GM21360 (cell line): ENCODE measurements around the gene PDE11A.
"Not testable (repeated sequence)": the region's sequence is repeated elsewhere in the genome, so short reads cannot be mapped to it uniquely, and the experiment has no call there.

Experiments
- ATAC-seq: cut with Tn5 transposase; IDR thresholded peaks from one replicate; pipeline ENCODE4 v1.9.1; 2021; ENCODE audit warnings: mild to moderate bottlenecking, moderate library complexity; ENCODE audit not compliant: unreplicated experiment

Gene PDE11A

GRCh38 chr2:178072383-178073301 is at the start of gene PDE11A:
Gene PDE11A, minus strand, starts transcription at chr2:178072777. Its CDS starts 340 bp downstream, at chr2:178072437.
- no peak for ATAC-seq

- ATAC-seq: no peak
Measured at GRCh38 chr2:178119179-178119922, 46.8 kb upstream of the PDE11A start.

GRCh38 chr2:178117725-178118124 is 45.1 kb upstream of the PDE11A start:
- no peak for ATAC-seq

- no peak for ATAC-seq
Measured at GRCh38 chr2:178115271-178115670, 42.7 kb upstream of the PDE11A start.

GRCh38 chr2:178114462-178114861 is 41.9 kb upstream of the PDE11A start:
- peak; percentile 38 for ATAC-seq

DNA sequence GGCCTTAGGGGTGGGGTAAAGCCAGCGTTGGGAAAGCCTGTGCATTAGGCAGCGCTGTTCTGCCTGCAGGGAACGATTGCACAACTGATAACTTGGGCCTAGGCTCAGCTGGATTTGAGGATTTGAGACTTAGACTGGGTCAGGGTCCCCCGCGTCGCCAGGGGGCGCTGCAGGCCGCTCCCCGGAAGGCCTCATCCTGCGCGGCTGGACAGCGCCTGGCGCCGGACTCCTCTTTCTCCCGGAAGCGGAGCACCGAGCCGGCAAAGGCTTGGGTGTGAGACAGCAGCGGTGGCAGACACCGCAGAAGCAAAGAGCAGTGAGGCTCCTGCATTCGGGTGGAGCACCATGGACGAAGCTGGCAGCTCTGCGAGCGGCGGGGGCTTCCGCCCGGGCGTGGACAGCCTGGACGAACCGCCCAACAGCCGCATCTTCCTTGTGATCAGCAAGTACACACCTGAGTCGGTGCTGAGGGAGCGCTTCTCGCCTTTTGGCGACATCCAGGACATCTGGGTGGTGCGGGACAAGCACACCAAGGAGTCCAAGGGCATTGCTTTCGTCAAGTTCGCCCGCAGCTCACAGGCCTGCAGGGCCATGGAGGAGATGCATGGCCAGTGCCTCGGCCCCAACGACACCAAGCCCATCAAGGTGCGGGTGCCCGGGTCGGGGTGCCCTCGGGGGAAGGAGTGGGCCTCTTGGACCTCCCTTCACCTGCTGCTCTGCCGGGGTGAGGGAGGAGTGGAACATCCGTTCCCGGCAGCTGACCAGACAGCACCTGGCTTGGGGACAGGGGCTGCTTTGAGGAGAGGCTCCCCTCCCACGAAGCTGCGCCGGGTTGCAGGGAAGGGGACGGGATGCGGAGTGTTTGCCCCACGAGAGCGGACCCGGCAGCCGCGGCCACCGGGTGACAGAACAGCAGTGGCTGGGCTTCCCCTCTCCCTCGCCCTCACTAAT is 39.9 kb upstream of the PDE11A start, which contains the start of gene RBM45:
Gene RBM45, plus strand, starts transcription at position 236 of the 951 bp plus-strand sequence. Its CDS starts 110 bp downstream, at position 346.
- ATAC-seq: peak; percentile 89

- no peak for ATAC-seq
Measured at GRCh38 chr2:178111743-178112142, 39.2 kb upstream of the PDE11A start.

- ATAC-seq: no peak
Measured at GRCh38 chr2:178110681-178111080, 38.1 kb upstream of the PDE11A start.

- no peak for ATAC-seq
Measured at GRCh38 chr2:178109813-178110212, 37.2 kb upstream of the PDE11A start.

DNA sequence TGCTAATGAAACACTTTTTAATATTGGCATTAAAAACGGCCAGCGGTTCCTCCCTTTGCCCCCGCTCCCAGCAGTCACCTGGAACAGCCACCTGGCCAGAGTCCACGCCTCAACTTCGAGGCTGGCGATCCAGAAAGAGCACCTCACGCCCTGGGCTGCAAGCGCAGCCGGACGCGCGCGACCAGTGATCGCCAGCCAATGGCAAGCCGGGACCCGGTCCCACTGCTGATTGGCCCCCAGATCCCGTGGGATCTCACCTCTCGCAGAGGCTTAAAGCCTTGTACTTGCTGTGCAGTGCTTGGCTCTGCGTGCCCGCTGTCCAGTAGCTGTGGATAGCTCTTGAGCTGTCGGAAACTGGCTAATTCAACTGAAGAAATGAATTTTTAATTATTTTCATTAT is 35.6 kb upstream of the PDE11A start:
- ATAC-seq: no peak

GRCh38 chr2:178106053-178106452 is 33.5 kb upstream of the PDE11A start:
- no peak for ATAC-seq

- no peak for ATAC-seq
Measured at GRCh38 chr2:178105566-178105965, 33.0 kb upstream of the PDE11A start.

- ATAC-seq: no peak
Measured at GRCh38 chr2:178101321-178102079, 28.9 kb upstream of the PDE11A start.

DNA sequence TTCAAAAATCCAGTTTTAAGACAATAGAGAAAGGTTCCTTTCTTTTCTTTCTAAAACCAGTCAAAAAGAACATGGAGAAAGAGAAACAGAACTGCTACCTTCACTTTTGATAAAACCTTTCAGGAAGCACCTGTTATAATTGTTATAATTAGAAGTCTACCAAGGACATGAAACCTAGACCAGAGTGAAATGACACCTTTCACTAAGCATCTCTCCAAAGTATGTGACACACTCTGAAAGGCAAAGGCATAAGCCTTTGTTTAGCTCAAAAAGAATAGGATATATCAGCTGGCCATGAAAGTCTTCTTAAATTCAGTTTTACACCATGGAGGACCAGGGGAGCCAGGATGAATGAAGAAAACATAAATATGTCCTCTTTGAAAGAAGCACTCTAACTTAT is 20.9 kb upstream of the PDE11A start:
- ATAC-seq: no peak

DNA sequence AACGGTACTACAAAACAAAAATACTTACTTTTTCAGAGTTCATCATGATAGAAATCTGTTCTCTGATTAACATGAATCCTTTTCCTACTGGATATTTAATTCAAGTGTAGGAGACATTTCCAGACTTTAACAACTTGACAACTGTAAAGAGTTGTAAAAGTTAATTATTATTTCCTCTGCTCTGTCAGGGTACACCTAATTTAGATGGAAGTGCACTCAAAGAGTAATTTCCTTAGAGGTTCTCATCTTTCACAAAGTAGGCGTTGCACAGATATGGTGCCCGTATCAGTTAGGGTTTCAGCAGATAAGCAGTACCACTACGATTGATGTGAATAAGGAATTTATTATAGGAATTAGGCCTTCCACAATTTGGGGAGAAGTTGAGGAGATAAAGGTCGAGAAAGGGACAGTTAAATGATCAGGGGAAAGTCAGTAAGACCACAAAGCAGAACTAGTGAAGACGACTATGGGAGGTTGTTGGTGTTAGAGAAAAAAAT is 16.2 kb upstream of the PDE11A start:
- ATAC-seq: no peak

DNA sequence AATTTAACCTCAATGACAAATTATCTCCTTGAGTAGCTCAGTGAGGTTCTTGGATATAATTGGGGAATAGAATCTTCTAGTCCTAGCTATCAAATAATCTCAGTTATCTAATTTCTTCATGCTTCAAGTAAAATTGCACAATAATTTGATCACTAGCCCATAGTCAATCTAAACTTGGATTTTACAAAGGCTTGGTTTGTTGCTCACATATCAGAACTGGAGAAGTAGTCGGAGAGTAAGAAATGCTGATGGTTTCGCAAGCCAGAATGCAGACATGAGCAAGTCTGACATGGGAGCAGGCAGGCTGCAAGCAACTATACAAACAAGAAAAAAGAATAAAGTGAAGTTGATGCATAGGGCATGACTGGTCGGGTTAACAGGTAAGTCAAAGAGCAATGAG is 11.7 kb upstream of the PDE11A start:
- ATAC-seq: no peak

DNA sequence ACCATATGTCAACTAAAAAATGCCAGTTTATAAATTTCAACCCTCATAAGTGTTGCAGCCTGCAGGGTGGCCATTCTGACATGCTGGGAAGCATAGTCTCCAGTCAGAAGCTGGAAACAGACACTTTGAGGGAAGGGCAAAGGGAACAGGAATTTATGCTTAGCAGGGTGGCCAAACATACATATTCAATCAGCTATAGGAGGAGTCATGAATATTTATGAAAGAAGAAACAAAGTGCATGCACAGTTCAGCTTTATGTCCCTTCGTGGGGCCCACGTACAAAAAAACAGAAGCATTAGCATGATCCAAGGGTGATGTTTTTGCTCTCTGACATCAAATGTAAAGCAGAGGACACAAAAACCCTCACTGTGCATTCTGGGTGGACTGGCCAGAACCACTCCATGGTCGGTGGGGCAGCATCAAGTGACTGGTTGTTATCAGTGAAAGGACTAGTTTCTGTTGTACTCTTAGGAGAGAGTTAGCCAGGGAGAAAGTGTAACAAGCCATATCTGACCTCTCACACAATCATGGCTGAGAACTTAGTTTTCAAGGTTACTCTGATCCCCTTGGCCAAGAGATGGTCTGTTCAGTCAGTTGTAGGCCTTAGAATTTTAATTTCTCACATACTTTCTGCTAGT is 9.9 kb upstream of the PDE11A start:
- ATAC-seq: no peak

GRCh38 chr2:178079279-178079678 is 6.7 kb upstream of the PDE11A start:
- not testable (repeated sequence) for ATAC-seq

DNA sequence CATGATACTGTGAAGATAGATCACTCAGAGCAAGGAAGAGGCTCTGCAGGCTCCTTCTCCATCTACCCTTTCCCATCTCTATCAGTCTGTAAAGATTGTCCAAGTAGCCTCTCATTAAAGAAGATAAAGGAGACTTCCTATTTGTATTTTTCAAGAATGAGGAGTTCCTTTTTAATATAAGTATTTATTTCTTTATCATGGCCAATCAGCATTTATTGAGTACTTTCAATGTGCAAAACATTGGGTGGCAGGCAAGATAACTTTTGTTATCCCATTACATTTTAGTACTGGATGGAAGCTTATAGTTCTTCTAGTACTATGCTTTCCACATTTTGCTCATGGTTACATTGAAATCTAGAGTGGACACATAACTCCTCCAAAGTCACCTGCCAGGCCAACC is 3.6 kb upstream of the PDE11A start:
- ATAC-seq: no peak
